ENCODE results near the gene VDAC1.

- no peak for TF ChIP-seq CTCF (IDR thresholded peaks at IDR 0.05; ENCODE audit: extremely low read depth in 1 of 2, insufficient read depth in 1 of 2, low read depth in 1 of 2, low read length in 2 of 2)
- no peak for TF ChIP-seq POLR2A (IDR thresholded peaks at IDR 0.05; ENCODE audit: low read depth, low read length)
- no peak for TF ChIP-seq EZH2 (IDR thresholded peaks at IDR 0.05; ENCODE audit: borderline replicate concordance, low read depth, low read length, severe bottlenecking)
- no peak for TF ChIP-seq POLR2AphosphoS5 (IDR thresholded peaks at IDR 0.05; ENCODE audit: insufficient read depth, low read depth, low read length)
- no peak for TF ChIP-seq GATA2 (IDR thresholded peaks at IDR 0.05; ENCODE audit: insufficient read depth, insufficient read length, low read depth, low read length)
- no peak for TF ChIP-seq MAX (IDR thresholded peaks at IDR 0.05; ENCODE audit: insufficient read depth, insufficient read length)
- no peak for TF ChIP-seq JUN (IDR thresholded peaks at IDR 0.05; ENCODE audit: borderline replicate concordance, insufficient read depth, insufficient read length, low read depth)
- TF ChIP-seq FOS (IDR thresholded peaks at IDR 0.05; ENCODE audit: borderline replicate concordance, insufficient read depth, low read length): no peak
- TF ChIP-seq MYC (IDR thresholded peaks at IDR 0.05; ENCODE audit: low read depth, low read length): no peak
Observed at GRCh38 chr5:133930813-133931090, 74.0 kb downstream of the VDAC1 start.

All from endothelial cell of umbilical vein (primary cell).